Transverse colon (tissue), 4 donors: ENCODE measurements around the gene SLC39A6.

Source experiments
- EP300 ChIP-seq: sonication (generic); formaldehyde crosslinking; IDR thresholded peaks from one replicate; pipeline ENCODE4 v1.6.1; 2017; ENCODE audit warnings: antibody characterized with exemption, low read depth
- POLR2A ChIP-seq: fragments of 450-650 bp; IDR thresholded peaks from one replicate; pipeline ENCODE4 v1.6.1; 2016; ENCODE audit warnings: antibody characterized with exemption, mild to moderate bottlenecking, moderate library complexity
- POLR2AphosphoS5 ChIP-seq, 3 donors: sonication (generic); formaldehyde crosslinking; IDR thresholded peaks; one replicate each; pipeline ENCODE4 v1.6.1; 2016; ENCODE audit warnings: antibody characterized with exemption in 3 of 3
- TF ChIP-seq, protein P1 (sequence below), 5 experiments: fragments of 200-600 bp in 3 of 5; fragments of 450-650 bp in 2 of 5; sonication (generic) in 3 of 5; IDR thresholded peaks; 1 replicate in 2 of 5; 2 replicates in 3 of 5; pipeline ENCODE4 v1.5.1; 2016 to 2017; ENCODE audit warnings: antibody characterized with exemption in 5 of 5, inconsistent platforms in 3 of 5, mild to moderate bottlenecking in 2 of 5, moderate library complexity in 1 of 5

DNA sequence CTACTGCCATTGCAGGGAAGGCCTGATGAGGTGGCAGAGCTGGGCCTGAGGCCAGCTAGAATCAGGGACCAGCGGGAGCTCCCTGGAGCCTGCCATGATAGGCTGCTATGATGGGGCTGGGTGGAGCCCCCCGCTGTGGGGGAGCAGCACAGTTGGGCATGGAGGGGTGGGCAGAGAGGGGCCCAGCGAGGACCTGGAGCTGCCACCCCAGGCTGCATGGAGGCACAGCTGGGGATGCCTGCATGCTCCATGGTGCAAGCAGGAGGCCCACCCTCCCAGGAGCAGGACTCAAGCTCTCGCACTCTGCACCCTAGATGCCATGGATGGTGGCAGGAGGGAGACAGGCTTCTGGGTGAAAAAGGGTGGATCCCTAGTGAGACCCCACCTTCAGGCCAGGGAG lies 43.9 kb downstream of the SLC39A6 start:
- TF ChIP-seq POLR2A (no peak), POLR2AphosphoS5 (IDR thresholded peaks at IDR 0.05) (no peak), EP300 (no peak)
- TF ChIP-seq, protein P1, sequence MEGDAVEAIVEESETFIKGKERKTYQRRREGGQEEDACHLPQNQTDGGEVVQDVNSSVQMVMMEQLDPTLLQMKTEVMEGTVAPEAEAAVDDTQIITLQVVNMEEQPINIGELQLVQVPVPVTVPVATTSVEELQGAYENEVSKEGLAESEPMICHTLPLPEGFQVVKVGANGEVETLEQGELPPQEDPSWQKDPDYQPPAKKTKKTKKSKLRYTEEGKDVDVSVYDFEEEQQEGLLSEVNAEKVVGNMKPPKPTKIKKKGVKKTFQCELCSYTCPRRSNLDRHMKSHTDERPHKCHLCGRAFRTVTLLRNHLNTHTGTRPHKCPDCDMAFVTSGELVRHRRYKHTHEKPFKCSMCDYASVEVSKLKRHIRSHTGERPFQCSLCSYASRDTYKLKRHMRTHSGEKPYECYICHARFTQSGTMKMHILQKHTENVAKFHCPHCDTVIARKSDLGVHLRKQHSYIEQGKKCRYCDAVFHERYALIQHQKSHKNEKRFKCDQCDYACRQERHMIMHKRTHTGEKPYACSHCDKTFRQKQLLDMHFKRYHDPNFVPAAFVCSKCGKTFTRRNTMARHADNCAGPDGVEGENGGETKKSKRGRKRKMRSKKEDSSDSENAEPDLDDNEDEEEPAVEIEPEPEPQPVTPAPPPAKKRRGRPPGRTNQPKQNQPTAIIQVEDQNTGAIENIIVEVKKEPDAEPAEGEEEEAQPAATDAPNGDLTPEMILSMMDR (IDR thresholded peaks at IDR 0.05): no peak
